ENCODE data around the gene NRG3. TPM values are rescaled to one million over a fixed set of nuclear protein-coding genes. Genes with fewer than 3 reads are reported as not detected.

The NRG3 gene
- total RNA-seq, 1 donor from 2014 or later, result 1.6 TPM

GRCh38 chr10:81963606-81964005 is 88.6 kb downstream of the NRG3 start:
- H3K27ac ChIP-seq, result no peak overlapping the region
- no peak for DNase-seq (ENCODE audit: low spot score in 2 of 2)
- H3K27me3 ChIP-seq, result no peaks in the 10 kb centered on the region
- no peaks in the 10 kb centered on the region for H3K36me3 ChIP-seq
- TF ChIP-seq CTCF (IDR thresholded peaks at IDR 0.05), result no peak
- intact Hi-C loops (cut with DNase I), result no loop called here
- H3K4me3 ChIP-seq, result no peak overlapping the region
- no peaks in the 10 kb centered on the region for H3K9me3 ChIP-seq
- no peaks in the 10 kb centered on the region for H3K4me1 ChIP-seq

- Histone ChIP-seq H3K27me3 (no peaks in the 10 kb centered on the region), H3K9me3 (peaks cover 8 to 10% of the 10 kb centered on the region in 2 donors)
These were observed 92.7 kb downstream of the NRG3 start for GRCh38 chr10:81967716-81968115.

GRCh38 chr10:81969136-81969535 is 94.1 kb downstream of the NRG3 start:
- TF ChIP-seq CTCF (IDR thresholded peaks at IDR 0.05), result no peak

More at GRCh38 chr10:81967716-81968115, 92.7 kb downstream of the NRG3 start:
- intact Hi-C loops (cut with DNase I), result no loop called here
- H3K4me1 ChIP-seq, result no peaks in the 10 kb centered on the region
- H3K4me3 ChIP-seq, result no peak overlapping the region
- H3K27ac ChIP-seq, result no peak overlapping the region
- DNase-seq (ENCODE audit: low spot score in 2 of 2), result no peak
- no peak for TF ChIP-seq CTCF (IDR thresholded peaks at IDR 0.05)
- no peaks in the 10 kb centered on the region for H3K36me3 ChIP-seq

GRCh38 chr10:81978238-81978637 is 103.2 kb downstream of the NRG3 start:
- Histone ChIP-seq H3K9me3 (no peaks in the 10 kb centered on the region), H3K27ac (no peak overlapping the region), H3K4me3 (no peak overlapping the region), H3K27me3 (no peaks in the 10 kb centered on the region), H3K36me3 (no peaks in the 10 kb centered on the region), H3K4me1 (no peaks in the 10 kb centered on the region)
- no peak for DNase-seq (ENCODE audit: low spot score in 2 of 2)
- intact Hi-C loops (cut with DNase I), result no loop called here
- no peak for TF ChIP-seq CTCF (IDR thresholded peaks at IDR 0.05)

More at GRCh38 chr10:81969136-81969535, 94.1 kb downstream of the NRG3 start:
- Histone ChIP-seq H3K4me3 (no peak overlapping the region), H3K9me3 (peaks cover 8 to 10% of the 10 kb centered on the region in 2 donors), H3K36me3 (no peaks in the 10 kb centered on the region), H3K27me3 (no peaks in the 10 kb centered on the region), H3K4me1 (no peaks in the 10 kb centered on the region), H3K27ac (no peak overlapping the region)
- intact Hi-C loops (cut with DNase I), result no loop called here
- DNase-seq (ENCODE audit: low spot score in 2 of 2), result no peak

- no peaks in the 10 kb centered on the region for H3K36me3 ChIP-seq
- no peak overlapping the region for H3K4me3 ChIP-seq
- no peaks in the 10 kb centered on the region for H3K27me3 ChIP-seq
- intact Hi-C loops (cut with DNase I), result no loop called here
- no peak for TF ChIP-seq CTCF (IDR thresholded peaks at IDR 0.05)
- no peaks in the 10 kb centered on the region for H3K9me3 ChIP-seq
- DNase-seq (ENCODE audit: low spot score in 2 of 2), result no peak
- no peak overlapping the region for H3K27ac ChIP-seq
- no peaks in the 10 kb centered on the region for H3K4me1 ChIP-seq
These were observed 106.7 kb downstream of the NRG3 start for GRCh38 chr10:81981724-81982123.

- no peak for TF ChIP-seq CTCF (IDR thresholded peaks at IDR 0.05)
- no peak for DNase-seq (ENCODE audit: low spot score in 2 of 2)
- Histone ChIP-seq H3K27me3 (no peaks in the 10 kb centered on the region), H3K4me3 (no peak overlapping the region), H3K27ac (no peak overlapping the region), H3K4me1 (no peaks in the 10 kb centered on the region), H3K9me3 (no peaks in the 10 kb centered on the region), H3K36me3 (no peaks in the 10 kb centered on the region)
- intact Hi-C loops (cut with DNase I), result no loop called here
These were observed 109.4 kb downstream of the NRG3 start for GRCh38 chr10:81984428-81984827.
